Measurements from ENCODE around the gene S100A5. TPM values are rescaled to one million over a fixed set of nuclear protein-coding genes. Genes with fewer than 3 reads are reported as not detected.

The S100A5 gene
- polyA plus RNA-seq, 2 of the 4 experiments (the other 2 are of a cell fraction) = 0.45 to 0.68 TPM

GRCh38 chr1:153513666-153514065 is 27.1 kb downstream of the S100A5 start:
- no peak for ATAC-seq
- no peak overlapping the region for H3K4me3 ChIP-seq
- H3K4me2 ChIP-seq = no peak overlapping the region
- CTCF ChIA-PET = interaction anchor here (1.0 to 13.0 kb wide), 7 partner anchors 8 to 161 kb away, joined by 3 to 273 read pairs (median 42); partner anchors contain the start of genes S100A1, S100A13 and S100A6
- 94% methylated on average over 7 of the region's 7 CpGs for WGBS (ENCODE audit: missing lambda C conversion rate)
- DNase-seq (ENCODE audit: low read depth in 1 of 2, low spot score in 1 of 2) = no peak
- POLR2A ChIA-PET = no interaction called here
- peaks cover 24% of the 10 kb centered on the region for H3K4me1 ChIP-seq
- H3K9me3 ChIP-seq = no peaks in the 10 kb centered on the region
- H3K27ac ChIP-seq = no peak overlapping the region; a peak in 1 of 6 replicates
- TF ChIP-seq TFCP2L1 (CRISPR knock-in tag; IDR thresholded peaks at IDR 0.05) = no peak
- no peak for TF ChIP-seq HOXB5 (CRISPR knock-in tag; IDR thresholded peaks at IDR 0.05)
- TF ChIP-seq HDAC2 (IDR thresholded peaks at IDR 0.05) = no peak
- no peak for TF ChIP-seq CBX2 (IDR thresholded peaks at IDR 0.05; ENCODE audit: borderline replicate concordance, low read depth)
- TF ChIP-seq JUN (IDR thresholded peaks at IDR 0.05) = no peak
- no peak for TF ChIP-seq USF2 (IDR thresholded peaks at IDR 0.05)
- TF ChIP-seq RFX5 (IDR thresholded peaks at IDR 0.05) = no peak
- no peak for TF ChIP-seq MYC (IDR thresholded peaks at IDR 0.05; ENCODE audit: borderline replicate concordance, low read length)
- no peak for TF ChIP-seq NPAS2 (CRISPR knock-in tag; IDR thresholded peaks at IDR 0.05; ENCODE audit: borderline replicate concordance)
- TF ChIP-seq CHD2 (IDR thresholded peaks at IDR 0.05; ENCODE audit: low read length, partially characterized antibody) = no peak
- no peak for TF ChIP-seq NFE2L2 (conservative IDR thresholded peaks at IDR 0.05; ENCODE audit: low read length)
- no peak for TF ChIP-seq POLR2AphosphoS2 (conservative IDR thresholded peaks at IDR 0.05; ENCODE audit: low read length)
- TF ChIP-seq ZSCAN20 (CRISPR knock-in tag; IDR thresholded peaks at IDR 0.05) = no peak
- TF ChIP-seq SMC3 (IDR thresholded peaks at IDR 0.05) = no peak
- no peak for TF ChIP-seq ELK1 (IDR thresholded peaks at IDR 0.05; ENCODE audit: low read depth, low read length)
- FAIRE-seq = no peak

GRCh38 chr1:153513023-153513422 is 27.7 kb downstream of the S100A5 start:
- H3K4me3 ChIP-seq = no peak overlapping the region
- CTCF ChIA-PET = interaction anchor here (1.0 to 13.0 kb wide), 7 partner anchors 8 to 114 kb away, joined by 3 to 273 read pairs (median 47); partner anchors contain the start of genes S100A1, S100A13, S100A3 and S100A4
- peaks cover 28% of the 10 kb centered on the region for H3K4me1 ChIP-seq
- FAIRE-seq = no peak
- no peak for TF ChIP-seq RCOR1 (IDR thresholded peaks at IDR 0.05; ENCODE audit: low read depth, low read length)
- TF ChIP-seq MAX (IDR thresholded peaks at IDR 0.05) = 0 out of 2 replicates have a peak, but pooled peaks have one; percentile 34
- TF ChIP-seq TP53 (CRISPR knock-in tag; IDR thresholded peaks at IDR 0.05) = no peak
- peak in 1 of 2 experiments; percentile 23; a peak in 1 of 5 replicates for TF ChIP-seq RAD21 (conservative IDR thresholded peaks at IDR 0.05 in 1 of 2, IDR thresholded peaks at IDR 0.05 in 1 of 2)
- WGBS (ENCODE audit: missing lambda C conversion rate) = 59% methylated on average over 3 of the region's 3 CpGs
- ATAC-seq = peak; percentile 14 to 39; a peak in 4 of 6 replicates
- POLR2A ChIA-PET = no interaction called here
- peak overlapping the region in 1 of 2 experiments; percentile 52; a peak in 3 of 6 replicates for H3K27ac ChIP-seq
- H3K9me3 ChIP-seq = no peaks in the 10 kb centered on the region
- no peak overlapping the region for H3K4me2 ChIP-seq
- DNase-seq (ENCODE audit: low read depth in 1 of 2, low spot score in 1 of 2) = peak in 1 of 2 experiments; percentile 44

GRCh38 chr1:153510984-153511410 is 29.7 kb downstream of the S100A5 start:
- Histone ChIP-seq H3K27ac (peak overlapping the region; percentile 72 to 87), H3K4me3 (no peak overlapping the region), H3K4me2 (0 out of 3 replicates have a peak overlapping the region, but pooled peaks have one; percentile 12), H3K4me1 (peaks cover 43% of the 10 kb centered on the region), H3K9me3 (no peaks in the 10 kb centered on the region)
- POLR2A ChIA-PET = no interaction called here
- peak; percentile 84 to 88 for DNase-seq (ENCODE audit: low read depth in 1 of 2, low spot score in 1 of 2)
- CTCF ChIA-PET = interaction anchor here (0.6 to 13.0 kb wide), 69 partner anchors 10 to 762 kb away, joined by 3 to 273 read pairs (median 5); partner anchors contain the start of genes CHTOP, ILF2, PGLYRP4 and S100A1
- peak; percentile 73 to 85 for ATAC-seq
- 0% methylated on average over 7 of the region's 7 CpGs for WGBS (ENCODE audit: missing lambda C conversion rate)
- no peak for FAIRE-seq
- TF ChIP-seq USF2 (IDR thresholded peaks at IDR 0.05) (peak; percentile 53), KDM5A (IDR thresholded peaks at IDR 0.05) (no peak), BCL3 (IDR thresholded peaks at IDR 0.05) (no peak), RAD21 (conservative IDR thresholded peaks at IDR 0.05 in 1 of 2, IDR thresholded peaks at IDR 0.05 in 1 of 2) (peak; percentile 99 to 100), ZNF302 (CRISPR knock-in tag; IDR thresholded peaks at IDR 0.05) (0 out of 2 replicates have a peak, but pooled peaks have one; percentile 4), MAFK (IDR thresholded peaks at IDR 0.05; ENCODE audit: partially characterized antibody) (no peak), ATOH8 (CRISPR knock-in tag; IDR thresholded peaks at IDR 0.05; ENCODE audit: low read depth) (0 out of 2 replicates have a peak, but pooled peaks have one; percentile 51), CTCF (IDR thresholded peaks at IDR 0.05) (peak; percentile 94), MAX (IDR thresholded peaks at IDR 0.05) (peak; percentile 99), RNF2 (IDR thresholded peaks at IDR 0.05; ENCODE audit: borderline replicate concordance, low read depth) (no peak)
